Prostate gland (tissue), 2 donors: Measurements from ENCODE around the gene PPL. TPM values are rescaled to one million over a fixed set of nuclear protein-coding genes. Genes with fewer than 3 reads are reported as not detected.

Experiments used
- DNase-seq: peaks from one replicate; pipeline ENCODE4 v3.0.0-alpha.2; 2019; ENCODE audit warnings: low spot score
- H3K27ac ChIP-seq, 2 donors: fragments of 200-600 bp; sonication (generic); 2 replicates each; pipeline ENCODE4 v1.5.1; 2017 to 2019
- H3K27me3 ChIP-seq: fragments of 200-600 bp; sonication (generic); replicated peaks from 2 replicates; pipeline ENCODE4 v1.5.1; 2019; ENCODE audit not compliant: insufficient read depth
- H3K36me3 ChIP-seq, 2 donors: fragments of 200-600 bp; sonication (generic); 1 replicate in 1 of 2; 2 replicates in 1 of 2; pipeline versions ENCODE4 v1.5.1 to v1.8.1; 2017 to 2019
- H3K4me1 ChIP-seq: fragments of 200-600 bp; sonication (generic); replicated peaks from 2 replicates; pipeline ENCODE4 v1.5.1; 2019
- H3K4me3 ChIP-seq, 2 donors: fragments of 200-600 bp; sonication (generic); 2 replicates each; pipeline ENCODE4 v1.5.1; 2017 to 2019
- H3K9me3 ChIP-seq: fragments of 200-600 bp; sonication (generic); 2 replicates; pipeline ENCODE4 v1.5.1; 2017
- CTCF ChIP-seq, 4 experiments: fragments of 200-600 bp in 2 of 4; fragments of 450-650 bp in 2 of 4; sonication (generic) in 2 of 4; IDR thresholded peaks; 1 replicate in 3 of 4; 2 replicates in 1 of 4; pipeline ENCODE4 v1.5.1; 2016 to 2019; ENCODE audit warnings: antibody characterized with exemption in 4 of 4, mild to moderate bottlenecking in 2 of 4, moderate library complexity in 2 of 4
- POLR2A ChIP-seq: fragments of 450-650 bp; IDR thresholded peaks from one replicate; pipeline ENCODE4 v1.6.1; 2016; ENCODE audit warnings: antibody characterized with exemption, mild to moderate bottlenecking
- POLR2AphosphoS5 ChIP-seq: sonication (generic); formaldehyde crosslinking; IDR thresholded peaks from one replicate; pipeline ENCODE4 v1.6.1; 2017; ENCODE audit warnings: antibody characterized with exemption
- WGBS: methylation state at CpG from one replicate; pipeline ENCODE4 v1.1.5; 2018; 5-methylcytosine and 5-hydroxymethylcytosine counted together
- intact Hi-C: fragments of 100-400 bp; cut with DNase I; formaldehyde crosslinking; loops from one replicate; pipeline ENCODE4 v1.14.2; 2022
- total RNA-seq, 2 donors: library from RNA; depleted of rRNA; stranded (reverse); fragments of >200 nt; gene quantifications; one replicate each; pipeline ENCODE4 v1.1.0, GENCODE V29; 2016

The PPL gene
- total RNA-seq, 2 donors from 2014 or later: 39.4 to 64.3 TPM

- TF ChIP-seq POLR2A: no peak
- no peak for TF ChIP-seq CTCF (IDR thresholded peaks at IDR 0.05)
- no peak for TF ChIP-seq POLR2AphosphoS5
- no peak overlapping the region for H3K27ac ChIP-seq
- no peak overlapping the region for H3K4me3 ChIP-seq
- 70% methylated on average over 5 of the region's 5 CpGs for WGBS
- H3K4me1 ChIP-seq: peaks cover 2% of the 10 kb centered on the region
- no peaks in the 10 kb centered on the region for H3K36me3 ChIP-seq
- intact Hi-C loops: no loop called here
- DNase-seq: no peak
- no peaks in the 10 kb centered on the region for H3K9me3 ChIP-seq
- no peaks in the 10 kb centered on the region for H3K27me3 ChIP-seq
These were observed 1.7 kb upstream of the PPL start for GRCh38 chr16:4938683-4939030.

- Histone ChIP-seq H3K27ac (peak overlapping the region; percentile 86 to 90), H3K4me3 (peak overlapping the region in 1 of 2 donors; percentile 73), H3K36me3 (no peaks in the 10 kb centered on the region), H3K27me3 (no peaks in the 10 kb centered on the region), H3K9me3 (no peaks in the 10 kb centered on the region), H3K4me1 (peaks cover 2% of the 10 kb centered on the region)
- 70% methylated on average over 16 of the region's 16 CpGs for WGBS
- intact Hi-C loops: no loop called here
- DNase-seq: peak; percentile 68
- no peak for TF ChIP-seq POLR2A
- peak; percentile 33 for TF ChIP-seq POLR2AphosphoS5
These were observed 1.1 kb upstream of the PPL start for GRCh38 chr16:4937782-4938682.

GRCh38 chr16:4936181-4936990, 562 bp downstream of the PPL start:
- H3K27ac ChIP-seq: peak overlapping the region; percentile 86 to 90
- H3K4me3 ChIP-seq: peak overlapping the region; percentile 66 to 73
- intact Hi-C loops: no loop called here
- 3% methylated on average over 33 of the region's 64 CpGs for WGBS
- H3K27me3 ChIP-seq: no peaks in the 10 kb centered on the region
- H3K9me3 ChIP-seq: no peaks in the 10 kb centered on the region
- TF ChIP-seq CTCF (IDR thresholded peaks at IDR 0.05) (peak in 2 of 4 experiments; percentile 27 to 41), POLR2A (no peak)
- DNase-seq: peak; percentile 40
- H3K4me1 ChIP-seq: peaks cover 2% of the 10 kb centered on the region
- no peaks in the 10 kb centered on the region for H3K36me3 ChIP-seq

GRCh38 chr16:4935241-4935855, 1.6 kb downstream of the PPL start:
- intact Hi-C loops: no loop called here
- Histone ChIP-seq H3K27me3 (no peaks in the 10 kb centered on the region), H3K4me1 (peaks cover 2% of the 10 kb centered on the region), H3K27ac (peak overlapping the region; percentile 86 to 90), H3K36me3 (no peaks in the 10 kb centered on the region), H3K4me3 (peak overlapping the region; percentile 66 to 73), H3K9me3 (no peaks in the 10 kb centered on the region)
- TF ChIP-seq CTCF (IDR thresholded peaks at IDR 0.05) (no peak), POLR2AphosphoS5 (peak; percentile 93)
- peak; percentile 91 for DNase-seq
- WGBS: 37% methylated on average over 19 of the region's 19 CpGs

- Histone ChIP-seq H3K9me3 (no peaks in the 10 kb centered on the region), H3K36me3 (no peaks in the 10 kb centered on the region), H3K27ac (peak overlapping the region; percentile 86 to 90), H3K4me3 (no peak overlapping the region), H3K4me1 (peaks cover 2% of the 10 kb centered on the region), H3K27me3 (no peaks in the 10 kb centered on the region)
- no peak for DNase-seq
- 91% methylated on average over 6 of the region's 6 CpGs for WGBS
- intact Hi-C loops: no loop called here
- TF ChIP-seq CTCF (IDR thresholded peaks at IDR 0.05) (no peak), POLR2A (no peak), POLR2AphosphoS5 (no peak)
These were observed 2.4 kb downstream of the PPL start for GRCh38 chr16:4934591-4934990.
